Stimulated activated CD8-positive, alpha-beta memory T cell treated with anti-CD3 and anti-CD28 coated beads, Interleukin-12 subunit alpha, Interleukin-12 subunit beta, amount 100 ng/mL, for 24 hours (primary cell): ENCODE measurements around the gene MLKL.
A peak's percentile ranks its signal among the peaks of the same experiment; 100 is the strongest.
"Not testable (repeated sequence)": the region's sequence is repeated elsewhere in the genome, so short reads cannot be mapped to it uniquely, and the experiment has no call there.

ENCODE experiments used
- DNase-seq: peaks from one replicate; pipeline ENCODE4 v3.0.0-alpha.2; 2020; ENCODE audit errors: extremely low read depth

MLKL gene

DNA sequence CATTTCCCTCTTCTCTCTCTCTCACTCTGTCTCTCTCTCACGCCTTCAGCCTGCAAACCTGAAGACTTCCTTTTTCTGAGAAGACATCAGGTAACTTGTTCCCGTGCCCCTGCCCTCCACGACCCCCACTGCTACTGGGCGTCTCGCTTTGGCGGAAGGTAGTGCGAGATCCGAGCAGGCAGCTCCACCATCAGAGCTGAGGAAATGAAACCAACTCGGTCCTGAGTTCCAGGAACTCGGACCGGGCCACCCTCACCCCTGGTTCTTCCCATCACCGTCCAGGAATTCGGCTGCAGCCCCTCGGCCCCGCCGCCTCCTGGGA lies 585 bp downstream of the MLKL start:
- DNase-seq: no peak

DNA sequence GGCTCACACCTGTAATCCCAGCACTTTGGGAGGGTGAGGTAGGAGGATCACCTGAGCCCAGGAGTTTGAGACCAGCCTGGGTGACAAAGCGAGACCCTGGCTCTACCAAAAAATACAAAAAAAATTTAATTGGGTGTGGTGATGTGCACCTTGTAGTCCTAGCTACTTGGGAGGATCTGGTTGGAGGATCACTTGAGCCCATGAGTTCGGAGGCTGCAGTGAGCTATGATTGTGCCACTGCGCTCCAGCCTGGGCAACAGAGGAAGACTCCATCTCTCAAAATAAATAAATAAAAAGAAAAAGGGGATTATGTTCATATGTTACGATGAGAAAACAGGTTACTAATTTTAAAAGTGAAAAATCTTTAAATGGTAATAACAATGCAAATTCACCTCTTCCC lies 996 bp downstream of the MLKL start:
- DNase-seq: no peak

DNA sequence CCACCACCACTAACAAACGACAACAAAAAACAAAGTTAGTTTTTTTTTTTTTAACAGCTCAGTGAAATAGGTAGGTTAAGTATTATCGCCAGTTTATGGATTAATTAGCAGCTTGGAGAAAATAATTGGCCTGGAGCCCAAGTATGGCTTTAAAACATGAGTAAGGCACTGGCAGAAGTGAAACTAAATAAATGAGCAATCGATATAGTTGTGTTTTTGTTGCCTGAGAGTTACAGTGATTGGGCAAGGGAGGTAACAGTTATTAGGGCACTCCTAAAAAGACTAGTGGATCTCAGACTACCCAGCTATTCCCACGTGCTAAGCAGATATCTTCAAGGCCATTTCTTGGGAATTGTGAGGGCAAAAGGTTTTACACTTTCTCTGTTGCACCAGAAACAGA lies 2.4 kb downstream of the MLKL start:
- no peak for DNase-seq

DNA sequence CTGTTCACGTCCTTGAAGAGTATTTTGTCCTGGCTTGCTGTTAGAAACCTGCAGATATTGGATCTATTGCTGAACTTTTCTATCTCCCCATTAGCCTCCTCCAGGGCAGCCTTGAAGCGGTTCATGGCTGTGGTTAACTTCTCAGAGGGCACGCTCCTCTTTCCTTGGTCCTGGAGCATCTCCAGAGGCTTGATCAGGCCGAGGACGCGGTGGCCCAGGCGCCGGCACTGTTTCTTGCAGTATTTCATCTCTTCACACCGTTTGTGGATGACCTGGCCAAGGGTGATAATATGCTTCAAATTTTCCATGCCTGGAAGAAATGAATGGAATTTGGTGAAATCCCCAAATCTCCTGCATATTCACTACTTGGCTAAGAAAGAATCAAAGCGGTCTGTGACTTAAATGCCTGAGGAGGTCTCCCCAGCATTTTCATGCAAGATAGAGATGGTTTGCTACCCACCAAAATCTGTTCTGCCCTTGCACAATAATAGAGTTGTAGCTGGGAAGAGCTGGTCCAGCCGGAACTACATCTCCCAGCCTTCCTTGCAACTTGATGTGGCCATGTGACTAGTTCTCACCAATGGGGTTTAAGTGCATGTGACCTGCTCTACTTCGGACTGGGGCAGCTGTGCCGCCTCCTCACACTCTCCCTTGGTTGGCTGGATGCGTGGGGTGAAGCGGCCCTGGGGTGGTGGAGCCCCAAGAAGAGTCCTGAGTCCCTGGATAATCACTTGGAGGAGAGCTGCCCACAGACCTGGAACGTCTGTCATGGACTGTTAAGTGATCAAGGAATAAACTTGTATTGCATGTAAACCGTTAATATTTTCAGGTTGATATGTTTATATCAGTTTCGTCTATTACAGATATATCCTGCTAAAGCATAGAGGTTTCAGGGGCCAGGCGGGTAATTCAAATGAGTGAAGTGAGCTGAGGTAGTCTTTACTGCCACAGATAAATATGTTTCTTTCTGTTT lies 4.9 kb downstream of the MLKL start:
- DNase-seq: no peak

DNA sequence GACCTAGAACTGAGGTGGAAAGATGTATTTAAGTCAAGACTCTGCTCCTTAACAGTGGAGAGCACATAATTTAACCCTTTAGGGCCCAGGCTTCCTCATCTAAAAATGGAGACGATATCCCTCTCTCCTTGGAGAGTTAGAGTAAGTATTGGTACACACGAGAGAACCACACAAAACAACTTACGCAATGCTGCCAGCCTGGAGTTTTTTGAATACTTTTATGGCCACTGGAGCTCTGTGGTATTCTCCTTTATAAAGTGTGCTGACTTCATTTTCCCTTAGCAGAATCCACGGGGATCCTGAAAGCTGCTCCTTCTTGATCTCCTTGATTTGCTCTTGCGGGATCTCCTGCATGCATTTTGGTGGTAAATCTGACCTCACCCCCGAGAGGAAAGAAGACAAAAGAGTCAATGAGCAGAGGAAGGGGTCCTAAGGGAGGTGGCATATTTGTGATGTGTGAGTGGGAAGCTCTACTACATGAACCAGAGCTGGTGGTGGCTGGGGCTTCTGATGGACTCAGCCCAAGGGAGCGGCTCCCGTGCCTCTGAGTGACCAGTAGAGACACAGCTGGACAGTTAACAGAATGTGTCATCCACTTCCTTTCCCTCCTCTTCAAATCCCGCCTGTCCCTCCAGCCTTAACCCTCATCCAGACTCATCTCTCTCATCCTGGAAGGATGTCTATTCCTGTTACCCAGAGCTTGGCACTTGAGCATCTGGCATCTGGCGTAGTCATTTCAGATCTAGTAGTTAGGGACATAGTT lies 9.4 kb downstream of the MLKL start:
- no peak for DNase-seq

DNA sequence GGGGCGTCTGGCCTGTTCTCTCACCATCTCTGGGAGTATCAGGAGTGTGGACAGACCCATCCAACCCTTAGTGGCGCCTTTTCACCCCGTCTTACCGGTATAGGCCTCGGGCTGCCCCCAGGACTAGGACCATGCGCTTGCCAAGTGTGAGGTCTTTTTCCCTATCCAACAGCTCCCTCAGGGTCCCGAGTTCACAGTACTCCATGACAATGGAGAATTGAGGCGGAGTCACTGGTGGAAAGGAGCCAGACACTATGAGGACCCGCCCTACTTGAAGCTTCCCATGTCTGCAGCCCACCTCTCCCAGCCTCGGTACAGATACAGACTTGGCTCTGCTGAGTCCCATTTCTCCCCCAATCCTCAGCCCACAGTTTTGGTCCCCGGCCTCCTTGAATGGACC lies 18.1 kb downstream of the MLKL start:
- DNase-seq: no peak

DNA sequence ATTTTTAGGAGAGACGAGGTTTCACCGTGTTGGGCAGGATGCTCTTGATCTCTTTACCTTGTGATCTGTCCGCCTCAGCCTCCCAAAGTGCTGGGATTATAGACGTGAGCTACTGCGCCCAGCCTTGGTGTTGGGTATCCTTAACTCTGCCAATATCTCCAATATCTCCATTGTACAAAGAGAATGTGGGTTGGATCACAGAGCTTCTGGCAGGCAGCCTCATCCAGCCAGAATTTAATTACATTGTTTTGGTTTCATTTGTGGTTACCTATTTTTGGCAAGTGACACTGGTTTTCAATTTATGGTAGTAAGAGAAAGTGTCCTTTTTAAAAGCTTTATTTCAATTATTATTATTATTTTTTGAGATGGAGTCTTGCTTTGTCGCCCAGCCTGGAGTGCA lies 20.0 kb downstream of the MLKL start:
- no peak for DNase-seq

DNA sequence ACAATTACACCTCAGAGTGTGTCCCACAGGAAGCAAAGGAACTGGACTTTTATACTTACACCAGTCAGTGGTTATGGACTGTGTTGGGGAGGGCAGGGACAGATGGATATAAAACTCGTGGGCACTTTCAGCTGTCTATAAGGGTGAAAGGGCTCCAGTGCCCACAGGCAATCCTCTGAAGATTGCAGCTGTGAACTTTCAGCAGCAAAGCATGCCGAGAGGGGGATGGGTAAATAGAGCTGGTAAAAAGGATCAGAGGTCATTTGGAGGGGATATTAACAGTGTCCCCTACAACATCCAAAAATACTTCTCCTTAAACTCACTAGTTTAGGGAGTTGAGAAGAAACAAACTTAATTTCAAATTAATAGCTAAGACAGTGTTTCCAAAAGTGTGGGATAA lies 20.7 kb downstream of the MLKL start:
- DNase-seq: no peak

DNA sequence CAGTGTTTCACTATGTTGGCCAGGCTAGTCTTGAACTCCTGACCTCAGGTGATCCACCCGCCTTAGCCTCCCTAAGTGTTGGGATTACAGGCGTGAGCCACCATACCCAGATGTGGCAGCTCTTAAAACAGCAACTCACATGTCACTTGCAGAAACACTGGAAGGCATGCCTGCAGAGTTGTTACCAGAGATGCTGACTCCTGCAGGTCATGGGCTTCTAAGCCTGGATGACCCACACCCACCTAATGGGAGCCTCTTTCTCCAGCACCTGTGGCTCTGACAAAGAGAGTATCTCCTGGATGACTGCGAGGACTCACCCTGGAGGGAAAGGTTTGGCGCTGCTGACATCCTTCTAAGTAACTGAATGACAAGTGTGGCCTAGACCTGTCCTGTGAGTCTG lies 22.8 kb downstream of the MLKL start:
- no peak for DNase-seq

DNA sequence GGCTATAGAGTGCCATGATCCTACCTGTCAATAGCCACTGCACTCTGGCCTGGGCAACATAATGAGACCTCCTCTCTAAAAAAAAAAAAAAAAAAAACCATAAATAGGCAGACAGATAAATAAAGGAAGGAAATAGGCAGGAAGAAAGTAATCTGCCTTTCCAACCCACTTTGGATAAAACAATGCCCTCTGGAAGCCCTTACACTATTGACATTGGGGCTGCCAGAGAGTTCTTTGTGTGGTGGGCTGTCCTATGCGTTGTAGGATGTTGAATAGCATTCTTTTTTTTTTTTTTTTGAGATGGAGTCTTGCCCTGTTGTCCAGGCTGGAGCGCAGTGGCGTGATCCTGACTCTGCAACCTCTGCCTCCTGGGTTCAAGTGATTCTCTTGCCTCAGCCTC lies 26.8 kb downstream of the MLKL start:
- DNase-seq: no peak

DNA sequence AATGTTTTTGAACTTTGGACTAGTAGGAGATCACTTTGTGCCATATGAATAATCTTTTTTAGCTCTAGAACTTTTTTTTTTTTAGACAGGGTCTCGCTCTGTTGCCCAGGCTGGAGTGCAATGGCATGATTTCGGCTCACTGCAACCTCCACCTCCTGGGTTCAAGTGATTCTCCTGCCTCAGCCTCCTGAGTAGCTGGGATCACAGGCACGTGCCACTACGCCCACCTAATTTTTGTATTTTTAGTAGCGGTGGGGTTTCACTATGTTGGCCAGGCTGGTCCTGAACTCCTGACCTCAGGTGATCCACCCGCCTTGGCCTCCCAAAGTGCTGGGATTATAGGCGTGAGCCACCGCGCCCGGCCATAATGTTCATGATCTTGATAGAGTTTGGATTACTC lies 31.8 kb downstream of the MLKL start:
- DNase-seq: not testable (repeated sequence)

DNA sequence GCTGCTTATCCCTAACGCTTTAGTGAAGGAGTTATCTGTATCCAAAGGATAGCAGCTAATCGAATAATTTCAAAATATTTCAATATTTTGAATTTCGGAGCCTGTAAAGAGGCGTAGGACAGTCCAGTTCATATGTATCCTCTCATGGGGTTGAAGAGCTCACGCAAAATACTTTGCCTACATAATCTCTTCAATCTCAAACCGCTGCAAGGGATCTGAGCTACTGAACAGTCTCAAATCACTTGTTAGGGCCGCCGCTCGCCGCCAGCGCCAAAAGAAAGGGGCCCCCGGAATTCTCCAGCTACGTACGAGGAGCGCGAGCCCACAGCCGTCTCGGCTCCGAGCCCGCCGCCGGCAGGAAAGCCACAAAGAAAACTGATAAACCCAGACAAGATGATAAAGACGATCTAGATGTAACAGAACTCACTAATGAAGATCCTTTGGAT lies 33.4 kb downstream of the MLKL start:
- no peak for DNase-seq

DNA sequence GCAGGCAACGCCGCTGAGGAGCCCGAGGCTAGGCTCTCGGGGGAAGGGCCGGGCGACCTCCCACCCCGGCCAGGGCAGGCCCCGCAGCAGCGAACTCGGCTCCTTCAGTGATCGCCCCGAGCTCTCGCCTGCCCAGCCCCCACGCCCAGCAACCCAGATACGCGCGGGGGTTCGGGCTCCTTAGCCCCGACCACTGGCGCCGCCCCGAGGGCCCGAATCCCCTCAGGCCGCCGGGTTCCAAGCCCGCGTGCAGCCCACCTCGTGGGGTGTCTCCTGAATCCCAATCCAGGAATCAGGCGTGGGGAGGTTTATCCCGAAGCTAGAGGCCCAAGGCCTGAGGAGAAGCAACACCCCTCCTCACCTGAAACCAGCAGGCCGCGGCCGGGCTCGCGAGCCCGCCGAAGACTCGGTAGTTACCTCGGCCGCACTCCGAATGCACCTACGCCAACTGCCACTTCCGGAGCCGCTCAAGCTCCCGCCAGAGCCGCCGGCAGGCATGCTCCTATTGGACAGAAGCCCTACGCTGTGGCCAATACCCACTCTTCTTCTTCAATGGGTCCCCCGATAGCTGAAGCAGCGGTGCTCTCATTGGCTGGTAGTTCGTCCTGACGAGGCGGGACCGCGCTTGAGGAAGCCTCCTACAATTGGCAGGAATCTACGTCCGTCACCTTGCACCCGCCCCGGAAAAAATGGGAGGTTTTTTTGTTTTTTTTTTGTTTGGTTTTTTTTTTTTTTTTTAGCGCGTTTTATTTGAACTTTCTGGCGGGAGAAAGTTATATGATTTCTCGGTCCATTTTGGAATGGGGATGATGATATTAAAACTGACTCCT lies 34.0 kb downstream of the MLKL start, which contains the start of gene RFWD3:
Gene RFWD3 (minus strand): TSS at position 453 of the 830 bp plus-strand sequence. CDS start 5,428 bp downstream, outside the sequence.
- peak; percentile 86 for DNase-seq

DNA sequence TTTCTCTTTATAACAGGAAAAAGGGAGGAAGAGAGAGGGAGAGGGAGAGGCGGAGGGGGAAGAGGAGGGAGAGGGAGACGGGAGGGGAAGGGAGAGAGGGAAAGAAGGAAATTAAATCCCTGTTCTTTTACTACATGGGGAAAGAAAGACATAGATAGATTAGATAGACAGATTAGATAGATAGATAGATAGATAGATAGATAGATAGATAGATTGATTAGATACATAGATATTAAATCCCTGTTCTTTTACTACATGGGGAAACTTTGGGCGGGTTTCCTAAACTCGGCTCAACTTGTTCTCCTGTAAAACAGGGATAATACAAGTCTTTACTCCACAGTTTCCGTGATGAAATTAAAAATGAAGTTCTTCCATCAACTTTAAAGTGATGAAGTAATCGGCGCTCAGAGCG lies 34.6 kb downstream of the MLKL start:
- no peak for DNase-seq

DNA sequence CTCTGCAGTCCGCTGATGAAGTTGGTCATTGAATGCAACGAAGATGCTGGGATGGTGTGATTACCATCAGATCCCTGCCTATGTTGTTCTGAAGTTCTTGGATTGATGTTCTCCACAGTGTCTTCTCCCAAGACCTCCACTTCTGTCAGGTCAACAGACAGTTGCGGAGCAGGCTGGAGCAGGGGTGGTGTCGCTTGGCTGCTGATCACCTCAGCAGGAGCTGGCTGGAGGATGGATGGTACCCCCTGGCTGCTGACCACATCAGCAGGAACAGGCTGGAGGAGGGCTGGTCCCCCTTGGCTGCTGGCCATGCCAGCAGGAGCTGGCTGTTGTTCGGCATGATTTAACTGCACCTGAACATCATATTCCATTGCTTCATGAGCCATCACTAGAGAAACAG lies 39.6 kb downstream of the MLKL start:
- DNase-seq: no peak

DNA sequence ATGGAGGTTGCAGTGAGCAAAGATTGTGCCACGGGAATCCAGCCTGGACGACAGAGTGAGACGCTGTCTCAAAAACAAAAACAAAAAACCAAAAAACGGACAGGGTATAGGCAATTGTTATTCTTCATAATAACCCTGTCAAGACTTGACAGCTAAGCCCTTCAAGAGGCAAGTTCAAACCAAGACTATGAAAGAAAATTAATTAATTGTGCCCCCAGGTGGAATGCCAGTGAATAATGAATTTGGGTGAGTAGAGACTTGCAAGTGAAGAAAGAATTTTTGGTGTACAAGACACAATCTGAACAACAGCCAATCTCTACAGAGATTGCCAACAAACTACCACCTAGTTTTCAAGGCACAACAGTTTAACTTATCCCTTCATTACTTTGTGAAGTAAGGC lies 40.3 kb downstream of the MLKL start:
- no peak for DNase-seq

DNA sequence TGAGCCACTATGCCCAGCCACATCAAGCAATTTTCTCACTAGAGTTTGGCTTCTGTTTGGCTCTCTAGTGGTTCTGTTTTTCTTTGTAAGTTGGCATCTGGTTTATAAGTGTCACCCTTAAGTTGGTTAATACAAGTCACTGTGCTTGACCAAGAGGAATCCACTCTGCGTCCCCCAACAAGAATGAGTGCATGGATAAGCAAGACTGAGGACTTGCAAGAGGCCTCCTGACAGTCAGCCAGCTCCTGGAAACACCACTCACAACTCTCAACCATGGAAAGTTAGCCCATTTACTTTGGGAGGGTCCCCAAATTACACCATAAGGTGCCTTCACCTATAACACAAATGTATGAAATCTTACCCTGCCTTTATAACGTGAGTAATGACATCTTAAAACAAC lies 41.6 kb downstream of the MLKL start:
- no peak for DNase-seq

DNA sequence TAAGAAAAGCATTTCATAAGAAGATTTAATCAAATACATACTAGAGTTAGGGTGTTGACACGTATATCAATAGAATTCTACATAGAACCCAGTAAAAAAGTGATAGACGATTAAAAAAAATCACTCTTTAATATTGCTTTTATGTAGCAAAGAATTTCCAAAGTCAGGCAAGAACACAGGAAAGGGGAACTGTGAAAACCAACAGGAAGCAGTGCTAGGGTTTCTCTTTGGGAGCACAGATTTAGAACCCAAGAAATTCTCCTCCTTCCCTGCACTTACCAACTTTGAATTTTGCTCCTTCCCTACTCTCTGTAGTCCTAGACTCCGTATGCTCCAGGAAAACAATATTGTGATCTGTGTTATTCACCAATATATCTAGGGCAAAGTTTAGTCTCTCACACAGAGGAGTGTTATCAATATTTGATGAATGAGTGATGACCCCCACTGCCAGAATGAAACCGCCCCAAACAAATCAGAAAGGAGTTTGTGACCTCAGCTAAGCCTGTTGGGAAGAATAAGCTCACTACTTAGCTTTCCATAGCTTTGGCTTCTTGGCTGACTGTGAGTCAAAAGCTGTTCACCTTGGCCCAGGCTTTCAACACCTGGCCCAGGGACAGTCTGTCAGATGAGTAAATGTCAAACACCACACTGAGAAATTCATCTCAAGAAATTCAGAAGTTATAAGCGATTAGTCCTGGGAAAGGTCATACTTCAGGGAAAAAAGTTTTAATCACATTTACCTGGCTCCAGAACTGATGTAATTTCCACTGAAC lies 42.6 kb downstream of the MLKL start:
- no peak for DNase-seq

DNA sequence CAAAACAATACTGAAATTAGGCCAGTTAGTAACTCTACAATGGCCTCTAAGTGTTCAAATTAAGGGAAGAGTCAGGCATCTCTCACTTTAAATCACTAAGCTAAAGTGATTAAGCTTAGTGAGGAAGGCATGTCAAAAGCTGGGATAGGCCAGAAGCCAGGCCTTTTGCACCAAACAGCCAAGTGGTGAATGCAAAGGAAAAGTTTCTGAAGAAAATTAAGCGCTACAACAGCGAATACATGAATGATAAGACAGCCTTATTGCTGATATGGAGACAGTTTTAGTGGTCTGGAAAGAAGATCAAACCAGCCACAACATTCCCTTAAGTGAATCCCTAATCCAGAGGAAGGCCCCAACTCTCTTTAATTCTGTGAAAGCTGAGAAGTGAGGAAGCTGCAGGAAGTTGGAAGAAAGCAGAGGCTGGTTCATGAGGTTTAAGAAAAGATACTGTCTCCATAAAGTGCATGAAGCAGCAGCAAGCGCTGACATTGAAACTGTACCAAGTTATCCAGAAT lies 46.1 kb downstream of the MLKL start:
- no peak for DNase-seq

DNA sequence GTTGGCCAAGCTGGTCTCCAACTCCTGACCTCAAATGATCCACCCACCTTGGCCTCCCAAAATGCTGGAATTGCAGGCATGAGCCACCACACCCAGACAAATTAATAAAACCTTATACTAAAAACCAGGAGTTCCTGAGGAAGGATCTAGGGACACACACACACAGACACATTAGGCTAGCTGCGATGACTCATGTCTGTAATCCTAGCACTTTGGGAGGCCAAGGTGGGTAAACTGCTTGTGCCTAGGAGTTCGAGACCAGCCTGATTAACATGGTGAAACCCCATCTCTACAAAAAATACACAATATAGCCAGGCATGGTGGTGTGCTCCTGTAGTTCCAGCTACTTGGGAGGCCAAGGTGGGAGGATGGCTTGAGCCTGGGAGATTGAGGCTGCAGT lies 47.8 kb downstream of the MLKL start:
- not testable (repeated sequence) for DNase-seq

DNA sequence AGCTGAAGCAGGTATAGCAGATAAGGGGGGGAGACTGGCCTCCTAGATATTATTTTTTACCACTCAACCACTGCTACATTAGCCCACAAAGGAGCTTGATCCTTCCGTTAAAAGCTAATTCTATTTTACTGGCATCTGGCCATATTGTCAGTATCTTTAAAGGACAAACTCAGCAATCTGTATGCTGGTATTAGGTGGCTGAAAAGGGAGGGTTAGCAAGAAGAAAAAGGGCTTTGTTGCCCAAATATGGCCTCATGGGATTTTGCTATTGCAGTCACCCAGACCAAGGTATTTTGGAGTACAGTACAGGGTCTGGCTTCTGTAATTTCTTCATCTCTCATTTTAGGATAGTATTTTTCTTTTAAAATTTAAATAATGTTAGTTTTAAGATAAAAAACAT lies 48.4 kb downstream of the MLKL start:
- no peak for DNase-seq
